BE2C (cell line): ENCODE data around the gene CHMP6.
"Not testable (repeated sequence)": the region's sequence is repeated elsewhere in the genome, so short reads cannot be mapped to it uniquely, and the experiment has no call there.

Experiments
- DNase-seq: peaks from one replicate; pipeline ENCODE4 v3.0.0-alpha.2; 2020
- H3K27me3 ChIP-seq: fragments of 250-450 bp; sonication (Bioruptor Pico); 2 replicates; pipeline ENCODE4 v1.5.1; 2020; ENCODE audit warnings: mild to moderate bottlenecking
- H3K36me3 ChIP-seq: fragments of 250-450 bp; sonication (Bioruptor Pico); 2 replicates; pipeline ENCODE4 v1.5.1; 2020; ENCODE audit warnings: mild to moderate bottlenecking
- H3K4me1 ChIP-seq: fragments of 250-450 bp; sonication (Bioruptor Pico); 2 replicates; pipeline ENCODE4 v1.5.1; 2020
- H3K4me3 ChIP-seq: 2 replicates; pipeline ENCODE4 v1.5.1; 2011; ENCODE audit warnings: low read depth, low read length
- H3K9me3 ChIP-seq: fragments of 250-450 bp; sonication (Bioruptor Pico); 2 replicates; pipeline ENCODE4 v1.5.1; 2020
- TF ChIP-seq, protein P1 (sequence below): IDR thresholded peaks from 2 replicates; pipeline ENCODE4 v1.5.1; 2012; ENCODE audit warnings: mild to moderate bottlenecking, low read depth, low read length

CHMP6 gene

DNA sequence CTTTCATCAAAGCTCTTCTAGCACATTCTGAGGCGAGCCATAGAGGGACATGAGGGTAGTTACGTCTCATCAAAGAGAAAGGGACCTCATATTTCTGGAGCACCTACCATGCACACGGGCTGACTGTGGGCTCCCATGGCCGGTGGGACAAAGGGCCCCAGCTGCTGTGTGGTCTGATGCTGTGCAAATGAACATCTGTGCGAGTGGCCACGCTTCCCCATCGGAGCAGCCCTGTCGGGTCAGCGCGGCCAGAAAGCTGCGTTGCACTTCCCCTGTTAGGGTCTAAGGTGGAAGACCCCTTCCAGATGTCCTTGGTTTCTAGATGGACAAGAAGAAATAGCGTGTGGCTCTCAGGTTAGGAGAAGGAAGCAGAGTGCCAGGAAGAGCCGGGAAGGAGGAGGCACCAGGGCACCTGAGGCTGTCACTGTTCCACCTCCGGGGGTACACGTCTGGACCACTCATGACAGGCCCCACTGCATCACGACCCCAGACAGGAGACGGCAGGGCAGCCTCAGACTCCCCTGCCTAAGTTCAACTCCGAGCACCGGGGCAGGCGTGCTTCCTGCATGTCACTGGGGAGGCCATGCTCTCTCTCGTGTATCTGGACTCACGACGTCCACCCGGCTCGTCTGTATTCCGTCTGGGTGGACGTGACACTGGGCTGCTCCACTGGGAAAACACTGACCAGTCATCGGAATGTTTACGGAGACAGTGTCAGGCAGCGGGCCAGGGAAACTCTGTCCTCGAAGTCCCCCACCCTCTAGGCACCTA is 34.8 kb downstream of the CHMP6 start:
- no peak for DNase-seq
- H3K36me3 ChIP-seq: no peaks in the 10 kb centered on the region
- TF ChIP-seq, protein P1, sequence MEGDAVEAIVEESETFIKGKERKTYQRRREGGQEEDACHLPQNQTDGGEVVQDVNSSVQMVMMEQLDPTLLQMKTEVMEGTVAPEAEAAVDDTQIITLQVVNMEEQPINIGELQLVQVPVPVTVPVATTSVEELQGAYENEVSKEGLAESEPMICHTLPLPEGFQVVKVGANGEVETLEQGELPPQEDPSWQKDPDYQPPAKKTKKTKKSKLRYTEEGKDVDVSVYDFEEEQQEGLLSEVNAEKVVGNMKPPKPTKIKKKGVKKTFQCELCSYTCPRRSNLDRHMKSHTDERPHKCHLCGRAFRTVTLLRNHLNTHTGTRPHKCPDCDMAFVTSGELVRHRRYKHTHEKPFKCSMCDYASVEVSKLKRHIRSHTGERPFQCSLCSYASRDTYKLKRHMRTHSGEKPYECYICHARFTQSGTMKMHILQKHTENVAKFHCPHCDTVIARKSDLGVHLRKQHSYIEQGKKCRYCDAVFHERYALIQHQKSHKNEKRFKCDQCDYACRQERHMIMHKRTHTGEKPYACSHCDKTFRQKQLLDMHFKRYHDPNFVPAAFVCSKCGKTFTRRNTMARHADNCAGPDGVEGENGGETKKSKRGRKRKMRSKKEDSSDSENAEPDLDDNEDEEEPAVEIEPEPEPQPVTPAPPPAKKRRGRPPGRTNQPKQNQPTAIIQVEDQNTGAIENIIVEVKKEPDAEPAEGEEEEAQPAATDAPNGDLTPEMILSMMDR: no peak
- H3K9me3 ChIP-seq: no peaks in the 10 kb centered on the region
- H3K27me3 ChIP-seq: no peaks in the 10 kb centered on the region
- peaks cover 7% of the 10 kb centered on the region for H3K4me1 ChIP-seq
- no peak overlapping the region for H3K4me3 ChIP-seq

DNA sequence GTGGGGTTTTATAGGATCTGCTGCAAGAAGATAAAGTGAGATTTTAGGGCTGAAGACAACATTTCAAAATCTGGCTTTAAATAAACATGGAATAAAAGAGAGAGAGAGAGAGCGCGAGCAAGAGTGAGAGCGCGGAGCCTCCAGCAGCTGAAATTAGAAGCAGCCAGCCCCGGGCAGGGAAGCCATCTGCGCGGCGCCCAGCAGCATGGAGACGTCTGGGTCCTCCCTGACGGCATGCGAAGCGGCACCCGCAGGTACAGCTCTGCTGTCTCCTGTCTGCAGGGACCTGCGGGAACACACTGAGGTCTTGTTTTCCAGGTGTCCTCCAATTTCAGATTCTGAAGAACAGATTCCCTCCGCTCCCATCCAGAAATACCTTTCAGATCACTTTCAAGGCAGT is 35.4 kb downstream of the CHMP6 start:
- Histone ChIP-seq H3K27me3 (no peaks in the 10 kb centered on the region), H3K4me1 (peaks cover 7% of the 10 kb centered on the region), H3K9me3 (no peaks in the 10 kb centered on the region), H3K4me3 (no peak overlapping the region), H3K36me3 (no peaks in the 10 kb centered on the region)
- TF ChIP-seq, protein P1: no peak
- peak; percentile 21 for DNase-seq

DNA sequence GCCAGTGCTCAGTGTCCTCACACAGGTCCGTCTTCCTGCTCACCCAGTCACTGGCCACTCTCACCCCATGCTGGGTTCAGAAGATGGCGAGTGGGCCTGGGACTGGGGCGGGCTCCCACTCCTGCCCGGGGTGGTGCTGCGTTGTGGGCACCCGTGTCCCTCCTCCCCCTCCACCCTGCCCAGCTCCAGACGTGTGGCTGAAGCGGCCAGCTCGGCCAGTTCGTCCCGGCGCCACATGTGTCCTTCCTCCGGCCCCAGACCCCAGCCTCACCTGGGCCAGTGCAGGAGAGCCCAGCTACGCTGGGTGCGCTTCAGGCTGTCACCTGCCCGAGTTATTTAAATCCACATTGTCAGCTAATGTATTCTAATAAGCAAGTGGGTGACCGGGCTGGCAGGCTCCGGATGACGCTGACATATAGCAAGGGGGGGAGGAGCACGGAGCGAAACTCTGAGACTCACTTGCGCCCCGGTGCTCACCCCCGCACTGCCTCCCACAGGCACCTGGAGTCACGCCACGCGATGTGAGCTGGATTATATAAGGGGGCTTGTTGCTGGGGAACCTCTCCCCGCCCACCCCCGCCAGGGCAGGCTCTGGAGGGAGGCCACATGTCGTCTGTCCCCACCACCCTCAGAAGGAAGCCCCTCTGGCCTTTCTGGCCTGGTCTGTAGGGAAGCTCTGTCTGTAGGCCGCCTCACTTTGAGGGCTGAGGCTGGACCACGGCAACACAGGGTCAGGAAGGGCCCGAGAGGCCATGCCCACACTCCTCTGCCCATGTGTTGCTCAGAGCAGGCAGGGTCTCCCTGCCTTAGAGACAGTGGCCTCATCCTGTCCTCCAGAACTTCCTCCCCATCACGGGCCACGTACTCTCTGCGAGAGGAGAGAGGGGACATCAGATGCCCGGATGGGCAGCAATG is 36.2 kb downstream of the CHMP6 start:
- TF ChIP-seq, protein P1: no peak
- peak; percentile 11 for DNase-seq
- no peaks in the 10 kb centered on the region for H3K36me3 ChIP-seq
- H3K4me3 ChIP-seq: no peak overlapping the region
- H3K4me1 ChIP-seq: peaks cover 7% of the 10 kb centered on the region
- no peaks in the 10 kb centered on the region for H3K9me3 ChIP-seq
- H3K27me3 ChIP-seq: no peaks in the 10 kb centered on the region

DNA sequence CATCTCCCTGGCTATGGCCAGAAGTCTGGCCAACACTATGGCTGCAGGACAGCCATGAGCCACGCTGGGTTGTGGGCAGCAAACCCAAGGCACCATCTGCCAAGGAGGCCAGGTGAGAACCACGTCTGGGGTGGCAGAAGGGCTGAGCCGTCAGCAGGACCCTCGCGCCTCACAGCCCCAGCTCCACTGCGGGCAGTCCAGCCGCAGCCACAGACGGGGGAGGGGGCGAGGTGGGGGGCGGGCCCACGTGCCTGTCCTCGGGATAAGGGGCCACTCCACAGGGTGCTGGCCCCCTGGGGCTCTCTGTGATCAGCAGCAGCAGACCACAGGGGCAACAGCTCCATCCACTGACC is 36.8 kb downstream of the CHMP6 start:
- no peak overlapping the region for H3K4me3 ChIP-seq
- no peak for DNase-seq
- H3K27me3 ChIP-seq: no peaks in the 10 kb centered on the region
- no peaks in the 10 kb centered on the region for H3K9me3 ChIP-seq
- H3K4me1 ChIP-seq: peaks cover 7% of the 10 kb centered on the region
- no peaks in the 10 kb centered on the region for H3K36me3 ChIP-seq
- TF ChIP-seq, protein P1: no peak

DNA sequence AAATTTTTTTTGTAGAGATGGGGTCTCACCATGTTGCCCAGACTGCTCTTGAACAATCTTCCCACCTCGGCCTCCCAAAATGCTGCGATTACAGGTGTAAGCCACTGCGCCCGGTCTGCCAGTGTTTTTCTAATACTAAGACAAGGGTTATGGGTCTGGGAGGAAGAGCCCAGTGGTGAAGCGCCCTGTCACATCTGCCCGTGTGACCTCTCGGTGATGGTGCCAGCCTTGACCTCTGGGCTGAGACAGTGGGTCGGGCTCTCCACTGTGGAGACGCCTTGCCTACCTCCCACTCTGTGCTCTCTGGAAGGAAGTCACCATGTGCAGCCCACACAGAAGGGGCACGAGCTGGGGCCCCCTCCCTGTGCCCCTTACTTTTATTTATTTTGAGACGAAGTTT is 38.2 kb downstream of the CHMP6 start:
- Histone ChIP-seq H3K4me1 (peaks cover 7% of the 10 kb centered on the region), H3K36me3 (no peaks in the 10 kb centered on the region), H3K9me3 (no peaks in the 10 kb centered on the region), H3K27me3 (no peaks in the 10 kb centered on the region), H3K4me3 (no peak overlapping the region)
- TF ChIP-seq, protein P1: no peak
- no peak for DNase-seq

DNA sequence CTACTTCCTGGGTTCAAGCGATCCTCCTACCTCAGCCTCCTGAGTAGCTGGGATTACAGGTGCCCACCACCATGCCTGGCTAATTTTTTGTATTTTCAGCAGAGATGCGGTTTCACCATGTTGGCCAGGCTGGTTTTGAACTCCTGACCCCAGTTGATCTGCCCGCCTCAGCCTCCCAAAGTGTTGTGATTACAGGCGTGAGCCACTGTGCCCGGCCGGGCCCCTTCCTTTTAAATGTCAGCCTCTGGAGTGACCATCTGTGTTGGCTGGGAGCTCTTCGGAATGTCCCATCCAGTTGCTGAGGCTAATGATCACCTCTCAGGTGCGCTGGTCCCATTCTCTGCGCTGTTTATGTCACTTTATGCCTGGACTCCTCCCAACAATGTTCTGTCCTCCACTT is 38.7 kb downstream of the CHMP6 start:
- DNase-seq, H3K9me3 ChIP-seq, H3K4me1 ChIP-seq, H3K36me3 ChIP-seq, H3K27me3 ChIP-seq, H3K4me3 ChIP-seq: not testable (repeated sequence)
